T-helper 2 cell treated with Interferon-gamma antibody and Interleukin-4, amounts not matched to agents 5 μg/mL and 100 μg/mL, for 36 hours (primary cell): Measurements from ENCODE around the gene KL.

Experiments used
- DNase-seq: peaks from one replicate; pipeline ENCODE4 v3.0.0; 2021; ENCODE audit warnings: low spot score
- H3K27ac Mint-ChIP-seq: one replicate; pipeline ENCODE4 v1.8.0; 2021; ENCODE audit warnings: mild to moderate bottlenecking, mixed read lengths
- H3K27me3 Mint-ChIP-seq: one replicate; pipeline ENCODE4 v1.8.0; 2021; ENCODE audit warnings: low read depth, mixed read lengths
- H3K36me3 Mint-ChIP-seq: one replicate; pipeline ENCODE4 v1.8.0; 2021; ENCODE audit warnings: low read depth, mixed read lengths
- H3K4me1 Mint-ChIP-seq: one replicate; pipeline ENCODE4 v1.8.0; 2021; ENCODE audit warnings: low read depth, mixed read lengths
- H3K4me3 Mint-ChIP-seq: one replicate; pipeline ENCODE4 v1.8.0; 2022; ENCODE audit warnings: mild to moderate bottlenecking, moderate library complexity, mixed read lengths
- H3K9me3 Mint-ChIP-seq: one replicate; pipeline ENCODE4 v1.8.0; 2021; ENCODE audit warnings: mixed read lengths

The KL gene

GRCh38 chr13:33090755-33091414 lies 74.7 kb downstream of the KL start:
- Mint-ChIP-seq H3K4me3 (no peak overlapping the region), H3K36me3 (no peaks in the 10 kb centered on the region), H3K4me1 (peaks cover 10% of the 10 kb centered on the region), H3K9me3 (no peaks in the 10 kb centered on the region), H3K27me3 (no peaks in the 10 kb centered on the region), H3K27ac (no peak overlapping the region)
- DNase-seq: no peak

- Mint-ChIP-seq H3K36me3 (no peaks in the 10 kb centered on the region), H3K27me3 (no peaks in the 10 kb centered on the region), H3K4me1 (peaks cover 4% of the 10 kb centered on the region), H3K9me3 (no peaks in the 10 kb centered on the region), H3K4me3 (no peak overlapping the region), H3K27ac (no peak overlapping the region)
- no peak for DNase-seq
These were observed 75.2 kb downstream of the KL start for GRCh38 chr13:33091415-33091774.

- Mint-ChIP-seq H3K4me3 (no peak overlapping the region), H3K27me3 (peaks cover 2% of the 10 kb centered on the region), H3K4me1 (peaks cover under 1% of the 10 kb centered on the region), H3K36me3 (no peaks in the 10 kb centered on the region), H3K9me3 (no peaks in the 10 kb centered on the region), H3K27ac (no peak overlapping the region)
- no peak for DNase-seq
These were observed 76.1 kb downstream of the KL start for GRCh38 chr13:33092073-33092987.

DNA sequence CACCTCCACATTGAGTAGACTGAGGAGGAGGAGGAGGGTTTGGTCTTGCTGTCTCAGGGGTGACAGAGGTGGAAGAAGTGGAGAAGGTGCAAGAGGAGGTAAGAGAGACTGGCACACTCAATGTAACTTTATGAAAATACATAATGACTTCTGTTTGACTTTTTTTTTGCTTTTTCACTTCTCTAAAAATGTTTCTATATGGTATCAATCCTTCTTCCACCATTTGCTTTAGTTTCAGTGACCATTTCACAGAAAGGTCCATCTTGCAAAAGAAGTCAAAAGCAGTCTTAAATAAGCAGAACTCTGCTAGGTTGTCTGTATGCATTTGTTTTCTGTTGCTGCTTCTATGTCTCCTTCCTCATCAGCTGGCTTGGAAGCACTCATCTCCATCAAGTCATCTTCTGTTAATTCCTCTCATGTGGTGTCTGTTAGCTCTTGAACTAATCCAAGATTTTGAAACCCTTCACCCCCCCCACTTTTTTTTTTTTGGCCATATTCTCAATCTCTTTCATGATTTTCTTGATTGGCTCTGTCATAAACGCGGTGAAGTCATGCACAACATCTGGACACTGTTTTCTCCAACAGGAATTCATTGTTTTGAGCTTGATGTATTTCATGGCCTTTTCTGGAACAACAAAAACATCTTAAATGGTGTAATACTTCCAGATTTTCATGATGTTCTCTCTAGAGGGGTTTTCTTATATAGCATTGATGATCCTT lies 80.8 kb downstream of the KL start:
- Mint-ChIP-seq H3K9me3 (peaks cover 11% of the 10 kb centered on the region), H3K27me3 (peaks cover 4% of the 10 kb centered on the region), H3K4me1 (no peaks in the 10 kb centered on the region), H3K4me3 (no peak overlapping the region), H3K36me3 (no peaks in the 10 kb centered on the region), H3K27ac (no peak overlapping the region)
- no peak for DNase-seq

DNA sequence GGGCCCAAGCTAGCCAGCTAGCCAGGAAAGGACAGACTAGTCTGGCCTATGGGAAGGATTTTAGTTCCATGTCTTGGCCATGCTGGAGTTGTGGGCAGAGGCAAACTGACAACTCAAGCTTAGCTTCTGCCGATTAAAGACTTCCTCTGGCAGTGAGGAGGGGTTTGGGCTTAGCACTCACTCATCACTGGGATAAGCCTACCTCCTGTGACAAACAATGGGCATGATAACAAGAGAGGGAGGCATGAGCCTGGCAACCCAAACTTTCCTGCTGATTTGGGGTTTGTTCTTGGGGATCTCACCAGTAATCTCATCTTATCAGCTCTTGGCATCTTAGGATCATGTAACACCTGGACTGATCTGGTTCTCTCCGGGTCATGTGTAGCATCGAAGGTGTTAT lies 83.6 kb downstream of the KL start:
- no peak overlapping the region for H3K27ac Mint-ChIP-seq
- no peak for DNase-seq
- peaks cover 13% of the 10 kb centered on the region for H3K27me3 Mint-ChIP-seq
- no peak overlapping the region for H3K4me3 Mint-ChIP-seq
- H3K9me3 Mint-ChIP-seq: peaks cover 11% of the 10 kb centered on the region
- no peaks in the 10 kb centered on the region for H3K4me1 Mint-ChIP-seq
- H3K36me3 Mint-ChIP-seq: no peaks in the 10 kb centered on the region

GRCh38 chr13:33100886-33101285 lies 84.7 kb downstream of the KL start:
- Mint-ChIP-seq H3K27ac (no peak overlapping the region), H3K36me3 (no peaks in the 10 kb centered on the region), H3K9me3 (peaks cover 11% of the 10 kb centered on the region), H3K4me1 (no peaks in the 10 kb centered on the region), H3K27me3 (peaks cover 14% of the 10 kb centered on the region), H3K4me3 (no peak overlapping the region)
- DNase-seq: no peak

DNA sequence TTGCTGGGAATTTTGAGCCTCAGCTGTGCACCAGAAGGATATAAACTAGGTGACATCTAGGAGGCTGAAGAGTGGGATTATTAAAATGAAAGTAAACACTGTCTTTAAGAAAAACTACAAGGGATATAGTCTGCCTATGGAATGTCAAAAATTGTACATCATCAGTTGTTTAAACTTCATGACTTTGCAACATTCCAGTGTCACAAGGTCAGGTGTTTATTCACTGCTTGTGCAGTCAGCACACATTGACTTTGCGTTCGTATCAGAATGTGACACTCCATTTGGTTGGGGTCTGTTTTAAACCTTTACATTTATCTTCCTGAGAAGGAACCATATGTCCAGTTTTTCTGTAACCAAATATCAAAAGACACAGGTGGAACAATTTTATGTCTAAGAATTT lies 85.6 kb downstream of the KL start:
- H3K27ac Mint-ChIP-seq: no peak overlapping the region
- no peaks in the 10 kb centered on the region for H3K36me3 Mint-ChIP-seq
- H3K9me3 Mint-ChIP-seq: peaks cover 11% of the 10 kb centered on the region
- no peak for DNase-seq
- H3K27me3 Mint-ChIP-seq: peaks cover 14% of the 10 kb centered on the region
- no peak overlapping the region for H3K4me3 Mint-ChIP-seq
- no peaks in the 10 kb centered on the region for H3K4me1 Mint-ChIP-seq

DNA sequence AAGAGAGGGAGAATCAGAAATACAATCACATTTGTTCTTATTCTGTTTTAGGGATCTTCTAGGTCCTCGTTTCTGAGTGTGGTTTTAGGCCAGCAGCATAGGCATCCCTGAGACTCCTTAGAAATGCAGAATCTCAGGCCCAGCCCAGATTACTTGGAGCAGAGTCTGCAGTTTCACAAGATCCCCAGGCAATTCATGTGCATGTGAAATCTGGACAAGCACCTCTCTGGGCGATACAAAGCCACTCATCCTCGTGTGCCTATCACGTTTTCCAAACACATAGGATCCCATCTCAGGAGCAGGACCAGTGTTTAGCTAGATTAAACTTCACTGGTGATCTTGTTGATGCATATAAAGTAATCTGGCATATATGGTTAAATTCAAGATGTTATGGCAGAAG lies 87.2 kb downstream of the KL start:
- no peak overlapping the region for H3K27ac Mint-ChIP-seq
- no peaks in the 10 kb centered on the region for H3K4me1 Mint-ChIP-seq
- no peaks in the 10 kb centered on the region for H3K36me3 Mint-ChIP-seq
- no peak for DNase-seq
- peaks cover 12% of the 10 kb centered on the region for H3K27me3 Mint-ChIP-seq
- peaks cover 6% of the 10 kb centered on the region for H3K9me3 Mint-ChIP-seq
- H3K4me3 Mint-ChIP-seq: no peak overlapping the region

- no peaks in the 10 kb centered on the region for H3K9me3 Mint-ChIP-seq
- no peaks in the 10 kb centered on the region for H3K4me1 Mint-ChIP-seq
- H3K4me3 Mint-ChIP-seq: no peak overlapping the region
- no peak for DNase-seq
- H3K27ac Mint-ChIP-seq: no peak overlapping the region
- H3K27me3 Mint-ChIP-seq: peaks cover 12% of the 10 kb centered on the region
- H3K36me3 Mint-ChIP-seq: no peaks in the 10 kb centered on the region
These were observed 89.3 kb downstream of the KL start for GRCh38 chr13:33105387-33106005.

DNA sequence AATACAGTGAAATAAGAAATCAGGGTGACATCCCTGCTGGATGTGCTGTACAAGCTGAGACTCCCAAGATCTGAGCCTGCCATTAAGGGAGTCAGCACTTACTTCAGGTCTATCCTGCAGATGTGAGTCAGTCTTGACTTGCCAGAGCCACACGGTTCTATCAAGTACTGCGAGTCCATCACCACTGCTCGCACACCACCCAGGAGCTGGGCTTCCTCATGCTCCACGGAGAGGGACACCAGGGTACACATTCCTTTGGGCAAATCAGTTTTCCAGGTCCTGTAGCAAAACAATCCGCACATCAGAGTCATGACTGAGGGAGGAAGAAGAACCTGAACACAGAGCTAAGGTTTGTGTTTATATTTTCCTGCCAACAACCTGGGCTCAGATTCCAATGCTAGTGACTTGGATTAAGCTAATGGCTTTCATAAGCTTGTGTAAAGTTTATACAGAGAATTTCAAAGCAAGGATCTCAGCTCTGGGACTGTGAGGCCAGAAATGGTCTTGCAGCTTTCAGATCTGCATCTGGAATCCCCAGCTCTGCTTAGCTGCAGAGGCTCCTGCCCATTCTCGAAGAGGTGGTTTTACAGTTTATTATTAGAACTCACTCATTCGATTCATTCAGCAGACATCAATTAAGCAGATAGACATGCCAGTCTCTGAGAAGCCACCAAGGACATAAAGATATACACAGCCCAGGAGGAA lies 90.6 kb downstream of the KL start:
- Mint-ChIP-seq H3K4me3 (no peak overlapping the region), H3K4me1 (no peaks in the 10 kb centered on the region), H3K27me3 (peaks cover 10% of the 10 kb centered on the region), H3K36me3 (no peaks in the 10 kb centered on the region), H3K27ac (no peak overlapping the region), H3K9me3 (no peaks in the 10 kb centered on the region)
- DNase-seq: no peak

DNA sequence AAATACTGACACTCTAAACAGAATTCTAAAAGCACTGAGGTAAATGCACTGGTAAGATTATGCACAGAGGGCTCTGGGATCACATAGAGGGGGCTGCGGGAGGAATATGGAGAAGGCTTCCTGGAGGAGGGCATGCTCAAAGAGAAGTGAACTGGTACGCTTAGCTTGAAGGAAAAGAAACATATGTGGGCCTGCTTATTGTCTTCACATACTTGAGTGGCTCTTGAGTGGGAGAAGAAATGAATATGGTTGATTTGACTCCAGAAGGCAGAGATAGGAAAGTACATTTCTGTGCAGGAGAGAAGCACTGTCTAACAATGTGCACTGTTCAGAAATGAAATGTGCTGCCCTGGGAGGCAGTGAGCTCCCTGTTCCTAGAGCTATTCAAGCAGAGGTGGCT lies 91.1 kb downstream of the KL start:
- H3K9me3 Mint-ChIP-seq: no peaks in the 10 kb centered on the region
- H3K36me3 Mint-ChIP-seq: no peaks in the 10 kb centered on the region
- H3K27me3 Mint-ChIP-seq: peaks cover 10% of the 10 kb centered on the region
- H3K4me3 Mint-ChIP-seq: no peak overlapping the region
- no peak overlapping the region for H3K27ac Mint-ChIP-seq
- H3K4me1 Mint-ChIP-seq: no peaks in the 10 kb centered on the region
- DNase-seq: no peak

DNA sequence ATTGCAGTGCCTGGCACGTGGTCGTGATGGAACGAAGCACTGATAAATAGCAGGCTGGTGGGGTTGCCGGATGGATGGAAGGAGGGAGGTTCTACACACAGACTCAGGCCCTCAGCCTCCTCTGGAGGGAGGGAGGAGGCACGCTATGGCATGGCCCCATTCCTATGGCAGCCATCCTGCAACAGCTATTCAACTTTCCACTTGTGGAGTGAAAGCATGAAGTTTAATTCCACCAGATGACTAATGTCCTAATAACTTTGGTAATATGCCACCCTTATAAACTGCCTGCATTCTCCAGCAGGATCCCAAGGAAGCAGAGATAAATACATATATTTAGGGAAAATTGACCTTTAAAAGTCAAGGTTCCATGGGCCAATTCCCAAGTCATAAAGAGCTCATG lies 92.4 kb downstream of the KL start:
- DNase-seq: no peak
- no peaks in the 10 kb centered on the region for H3K4me1 Mint-ChIP-seq
- no peak overlapping the region for H3K4me3 Mint-ChIP-seq
- no peak overlapping the region for H3K27ac Mint-ChIP-seq
- no peaks in the 10 kb centered on the region for H3K36me3 Mint-ChIP-seq
- peaks cover 6% of the 10 kb centered on the region for H3K27me3 Mint-ChIP-seq
- H3K9me3 Mint-ChIP-seq: no peaks in the 10 kb centered on the region

- H3K9me3 Mint-ChIP-seq: no peaks in the 10 kb centered on the region
- H3K27ac Mint-ChIP-seq: no peak overlapping the region
- peaks cover 3% of the 10 kb centered on the region for H3K27me3 Mint-ChIP-seq
- no peaks in the 10 kb centered on the region for H3K4me1 Mint-ChIP-seq
- no peak overlapping the region for H3K4me3 Mint-ChIP-seq
- no peak for DNase-seq
- no peaks in the 10 kb centered on the region for H3K36me3 Mint-ChIP-seq
These were observed 93.1 kb downstream of the KL start for GRCh38 chr13:33109271-33109697.
